H1 (cell line): Measurements from ENCODE around the gene GSTA1. TPM values are rescaled to one million over a fixed set of nuclear protein-coding genes. Genes with fewer than 3 reads are reported as not detected.
A peak's percentile ranks its signal among the peaks of the same experiment; 100 is the strongest.

Experiments used
- CTCF ChIA-PET: fragments of 300-600 bp; sonication (Branson Sonifier 250); formaldehyde crosslinking; loops from one replicate; lab custom pipeline; 2021; ENCODE audit not compliant: partially characterized antibody; lab: Charles Lee
- POLR2A ChIA-PET: fragments of 300-600 bp; sonication (Branson Sonifier 250); formaldehyde crosslinking; loops from one replicate; lab custom pipeline; 2021; ENCODE audit warnings: inconsistent platforms; ENCODE audit not compliant: partially characterized antibody; lab: Charles Lee
- DNase-seq, 2 experiments: peaks; one replicate each; pipeline versions ENCODE4 v3.0.0 to v3.0.0-alpha.2; 2010 to 2022; ENCODE audit warnings: low spot score in 2 of 2, low read depth in 1 of 2, mixed read lengths in 1 of 2
- FAIRE-seq: peaks from 2 replicates; lab custom pipeline; 2011; peaks lifted over from hg19 to GRCh38; lab: Jason Lieb, UNC
- H2AFZ ChIP-seq: 2 replicates; pipeline ENCODE4 v1.8.1; 2012; ENCODE audit warnings: low read length, inconsistent platforms
- H2AK5ac ChIP-seq: 2 replicates; pipeline ENCODE4 v1.6.1; 2013; ENCODE audit warnings: low read depth, low read length
- H2BK120ac ChIP-seq: replicated peaks from 2 replicates; pipeline ENCODE3; 2013; ENCODE audit warnings: low read depth, low read length, inconsistent platforms
- H2BK12ac ChIP-seq: 2 replicates; pipeline ENCODE4 v1.6.1; 2013; ENCODE audit warnings: low read depth, low read length
- H2BK15ac ChIP-seq: 2 replicates; pipeline ENCODE4 v1.6.1; 2013; ENCODE audit warnings: low read length
- H2BK20ac ChIP-seq: 2 replicates; pipeline ENCODE4 v1.6.1; 2013; ENCODE audit warnings: low read length
- H2BK5ac ChIP-seq: 2 replicates; pipeline ENCODE4 v1.6.1; 2013; ENCODE audit warnings: low read depth, low read length
- H3K14ac ChIP-seq: 2 replicates; pipeline ENCODE4 v1.6.1; 2013; ENCODE audit warnings: inconsistent platforms; ENCODE audit not compliant: insufficient read length
- H3K18ac ChIP-seq: 2 replicates; pipeline ENCODE4 v1.6.1; 2013; ENCODE audit warnings: low read length; ENCODE audit errors: extremely low read depth
- H3K23ac ChIP-seq: 2 replicates; pipeline ENCODE4 v1.6.1; 2013; ENCODE audit warnings: inconsistent platforms; ENCODE audit not compliant: insufficient read length
- H3K23me2 ChIP-seq: 2 replicates; pipeline ENCODE4 v1.6.1; 2013; ENCODE audit warnings: low read depth, low read length
- H3K27ac ChIP-seq: 2 replicates; pipeline ENCODE4 v1.6.1; 2011; ENCODE audit warnings: low read depth, low read length, inconsistent platforms
- H3K27me3 ChIP-seq, 4 experiments: replicated peaks in 1 of 4; 1 replicate in 1 of 4; 2 replicates in 3 of 4; pipeline versions ENCODE4 v1.6.1 to v1.8.1; 2011 to 2013; ENCODE audit warnings: low read length in 3 of 4, mild to moderate bottlenecking in 3 of 4, inconsistent platforms in 2 of 4, mixed read lengths in 2 of 4, moderate library complexity in 1 of 4; ENCODE audit not compliant: control insufficient read depth in 3 of 4, insufficient read depth in 3 of 4; ENCODE audit errors: extremely low read depth in 1 of 4
- H3K36me3 ChIP-seq, 4 experiments: 2 replicates each; pipeline versions ENCODE4 v1.6.1 to v1.8.1; 2011 to 2013; ENCODE audit warnings: mild to moderate bottlenecking in 4 of 4, low read length in 3 of 4, moderate library complexity in 2 of 4, control low read depth in 1 of 4, inconsistent platforms in 1 of 4; ENCODE audit not compliant: insufficient read depth in 4 of 4, control insufficient read depth in 2 of 4
- H3K4ac ChIP-seq: replicated peaks from 2 replicates; pipeline ENCODE3; 2013; ENCODE audit warnings: low read length, low read depth, mixed read lengths, inconsistent platforms; ENCODE audit not compliant: insufficient read length
- H3K4me1 ChIP-seq, 4 experiments: replicated peaks in 1 of 4; 1 replicate in 1 of 4; 2 replicates in 3 of 4; pipeline versions ENCODE4 v1.6.1 to v1.8.1; 2011 to 2013; ENCODE audit warnings: low read length in 3 of 4, inconsistent platforms in 2 of 4, mixed read lengths in 1 of 4; ENCODE audit not compliant: insufficient read depth in 4 of 4, control insufficient read depth in 3 of 4
- H3K4me2 ChIP-seq, 2 experiments: 2 replicates each; pipeline versions ENCODE4 v1.6.1 to v1.8.1; 2011 to 2013; ENCODE audit warnings: low read depth in 2 of 2, low read length in 2 of 2, control low read depth in 1 of 2, inconsistent platforms in 1 of 2, mild to moderate bottlenecking in 1 of 2; ENCODE audit not compliant: insufficient read depth in 1 of 2
- H3K4me3 ChIP-seq, 4 experiments: fragments of 200-600, 300-600 bp in 1 of 4; sonication (generic), shearing (Covaris generic), sonication (Bioruptor Twin) in 1 of 4; 2 replicates each; pipeline versions ENCODE4 v1.5.1 to v1.8.1; 2011 to 2016; ENCODE audit warnings: low read length in 4 of 4, low read depth in 3 of 4, control low read depth in 2 of 4, inconsistent platforms in 2 of 4, mild to moderate bottlenecking in 2 of 4, mixed read lengths in 1 of 4, moderate library complexity in 1 of 4; ENCODE audit not compliant: insufficient read depth in 2 of 4; ENCODE audit errors: extremely low read depth in 1 of 4
- H3K56ac ChIP-seq: replicated peaks from 2 replicates; pipeline ENCODE3; 2013; ENCODE audit warnings: low read depth, mild to moderate bottlenecking, mixed read lengths, low read length, inconsistent platforms; ENCODE audit not compliant: insufficient read length
- H3K79me1 ChIP-seq: 2 replicates; pipeline ENCODE4 v1.6.1; 2013; ENCODE audit warnings: low read depth, low read length, control low read depth
- H3K79me2 ChIP-seq, 2 experiments: 2 replicates each; pipeline versions ENCODE4 v1.6.1 to v1.8.1; 2012 to 2013; ENCODE audit warnings: low read length in 2 of 2, mild to moderate bottlenecking in 2 of 2, inconsistent platforms in 1 of 2; ENCODE audit not compliant: insufficient read depth in 2 of 2, control insufficient read depth in 1 of 2
- H3K9ac ChIP-seq, 4 experiments: replicated peaks in 1 of 4; 1 replicate in 1 of 4; 2 replicates in 3 of 4; pipeline versions ENCODE4 v1.6.1 to v1.8.1; 2011 to 2013; ENCODE audit warnings: low read depth in 3 of 4, low read length in 3 of 4, control low read depth in 2 of 4, mild to moderate bottlenecking in 2 of 4, moderate library complexity in 2 of 4, inconsistent platforms in 1 of 4; ENCODE audit errors: extremely low read depth in 1 of 4
- H3K9me3 ChIP-seq, 2 experiments: 2 replicates each; pipeline versions ENCODE4 v1.6.1 to v1.8.1; 2012 to 2013; ENCODE audit warnings: mild to moderate bottlenecking in 2 of 2, moderate library complexity in 2 of 2, control low read depth in 1 of 2, inconsistent platforms in 1 of 2, low read depth in 1 of 2, low read length in 1 of 2, mixed read lengths in 1 of 2; ENCODE audit not compliant: insufficient read depth in 2 of 2
- H4K20me1 ChIP-seq, 2 experiments: replicated peaks in 1 of 2; 2 replicates each; pipeline versions ENCODE3 to v1.8.1; 2011 to 2013; ENCODE audit warnings: inconsistent platforms in 2 of 2, low read length in 2 of 2, mild to moderate bottlenecking in 1 of 2; ENCODE audit not compliant: insufficient read depth in 2 of 2, control insufficient read depth in 1 of 2
- H4K5ac ChIP-seq: 2 replicates; pipeline ENCODE4 v1.6.1; 2013; ENCODE audit warnings: low read length, low read depth, mixed read lengths, inconsistent platforms; ENCODE audit not compliant: insufficient read length
- H4K8ac ChIP-seq: 2 replicates; pipeline ENCODE4 v1.8.0; 2013; ENCODE audit warnings: mild to moderate bottlenecking, moderate library complexity, low read length, inconsistent platforms; ENCODE audit not compliant: insufficient read depth; ENCODE audit errors: extremely low read depth
- H4K91ac ChIP-seq: replicated peaks from 2 replicates; pipeline ENCODE3; 2013; ENCODE audit warnings: low read length, mixed read lengths, inconsistent platforms; ENCODE audit not compliant: insufficient read length
- ATF3 ChIP-seq: IDR thresholded peaks from 2 replicates; pipeline ENCODE4 v1.6.1; 2011; ENCODE audit warnings: low read depth, mild to moderate bottlenecking, low read length; ENCODE audit not compliant: insufficient read depth
- CBX8 ChIP-seq: fragments of 300-800, 300-1000 bp; sonication (generic); IDR thresholded peaks from 2 replicates; pipeline ENCODE4 v1.7.1; 2016; ENCODE audit warnings: low read depth, low read length, borderline replicate concordance
- JUN ChIP-seq: IDR thresholded peaks from 2 replicates; pipeline ENCODE4 v1.6.1; 2011; ENCODE audit warnings: low read depth, mild to moderate bottlenecking, improper control_type of control experiment, low read length
- JUND ChIP-seq: IDR thresholded peaks from 2 replicates; pipeline ENCODE4 v1.6.1; 2011; ENCODE audit warnings: mild to moderate bottlenecking, improper control_type of control experiment, low read length
- KDM1A ChIP-seq: fragments of 200-600, 300-600 bp; sonication (generic); IDR thresholded peaks from 2 replicates; pipeline ENCODE4 v1.7.1; 2016; ENCODE audit warnings: mild to moderate bottlenecking, low read length, borderline replicate concordance
- KDM4A ChIP-seq: IDR thresholded peaks from one replicate; pipeline ENCODE4 v1.7.1; 2012; ENCODE audit warnings: low read depth, mild to moderate bottlenecking, moderate library complexity, low read length, inconsistent platforms; ENCODE audit not compliant: severe bottlenecking
- RXRA ChIP-seq: IDR thresholded peaks from 2 replicates; pipeline ENCODE4 v1.6.1; 2011; ENCODE audit warnings: low read depth, mild to moderate bottlenecking, low read length, moderate library complexity; ENCODE audit not compliant: insufficient read depth
- TCF12 ChIP-seq: IDR thresholded peaks from 2 replicates; pipeline ENCODE4 v1.6.1; 2011; ENCODE audit warnings: low read depth, mild to moderate bottlenecking, low read length
- TEAD4 ChIP-seq: IDR thresholded peaks from 2 replicates; pipeline ENCODE4 v1.6.1; 2012; ENCODE audit warnings: low read depth, low read length, inconsistent platforms, mixed read lengths
- WGBS, 2 experiments: shearing (Covaris generic) in 1 of 2; methylation state at CpG; one replicate each; pipeline versions ENCODE4 v1.1.6 to v1.1.7; 2013 to 2015; ENCODE audit warnings: low lambda C conversion rate in 2 of 2, mixed read lengths in 2 of 2, inconsistent platforms in 1 of 2, low coverage in 1 of 2, missing lambda C conversion rate in 1 of 2; ENCODE audit not compliant: insufficient replicate concordance in 2 of 2, insufficient coverage in 1 of 2, insufficient read length in 1 of 2; ENCODE audit errors: extremely low coverage in 1 of 2, missing lambda C conversion rate in 1 of 2; 5-methylcytosine and 5-hydroxymethylcytosine counted together
- polyA plus RNA-seq, 7 experiments: library from polyadenylated mRNA; depleted of rRNA in 3 of 7; stranded (reverse) in 5 of 7; unstranded in 2 of 7; fragments of >200 nt in 5 of 7; fragments of 200-250 nt in 2 of 7; gene quantifications; 1 replicate in 5 of 7; 2 replicates in 1 of 7; 4 replicates in 1 of 7; pipeline versions ENCODE4 v1.2.1 to v1.2.3, GENCODE V29; 2011 to 2013; ENCODE audit warnings: missing spikeins in 2 of 7, mixed read lengths in 2 of 7
- total RNA-seq: library from RNA; stranded (reverse); fragmentation: NEBNext Ultra II Directional; extraction: Animal tissue kit (Norgen Biotek cat#: 25700); gene quantifications from 2 replicates; pipeline ENCODE4 v1.2.1, GENCODE V29; 2021
- TF ChIP-seq, protein P1 (sequence below): IDR thresholded peaks from 2 replicates; pipeline ENCODE4 v1.6.1; 2012; ENCODE audit warnings: inconsistent platforms

Gene GSTA1
- total and polyA plus RNA-seq, 2 of the 8 experiments (the other 6 are each of a cell fraction or from before 2014, with no cell fraction given) = 0.08 TPM; not detected in 1

GRCh38 chr6:52749556-52750152 lies 54.0 kb downstream of the GSTA1 start:
- H3K4me2 ChIP-seq = peak overlapping the region; percentile 4 to 37; a peak in 1 of 4 replicates
- no peak overlapping the region for H3K4me3 ChIP-seq
- 83% methylated on average over 2 of the region's 2 CpGs; no CpG with 5 or more reads in 1 of the 2 experiments for WGBS, 2 experiments
- no peak overlapping the region for H3K14ac ChIP-seq
- H3K56ac ChIP-seq = no peak overlapping the region
- H2BK5ac ChIP-seq = no peak overlapping the region
- ChIA-PET CTCF (interaction anchor here (0.5 kb wide), 1 partner anchor 26 kb away, joined by 3 read pairs; no protein-coding TSS in a partner anchor), POLR2A (no interaction called here)
- no peaks in the 10 kb centered on the region for H3K36me3 ChIP-seq
- H4K5ac ChIP-seq = no peak overlapping the region
- H2BK12ac ChIP-seq = peak overlapping the region; percentile 75; the same call in 1 of the 2 replicates
- H3K23ac ChIP-seq = no peak overlapping the region
- no peaks in the 10 kb centered on the region for H3K23me2 ChIP-seq
- FAIRE-seq (no peak), DNase-seq (no peak)
- no peak overlapping the region for H4K8ac ChIP-seq
- no peaks in the 10 kb centered on the region for H3K27me3 ChIP-seq
- H3K27ac ChIP-seq = no peak overlapping the region
- H3K18ac ChIP-seq = no peak overlapping the region
- H3K9ac ChIP-seq = no peak overlapping the region
- no peak overlapping the region for H2BK15ac ChIP-seq
- no peaks in the 10 kb centered on the region for H3K79me1 ChIP-seq
- H2AK5ac ChIP-seq = no peak overlapping the region
- peaks cover 3 to 10% of the 10 kb centered on the region in 2 experiments; a peak in 3 of 4 replicates for H3K9me3 ChIP-seq
- no peaks in the 10 kb centered on the region for H4K20me1 ChIP-seq
- no peak overlapping the region for H3K4ac ChIP-seq
- 0 out of 2 replicates have a peak overlapping the region, but pooled peaks have one; percentile 29 for H2BK20ac ChIP-seq
- no peak overlapping the region for H2BK120ac ChIP-seq
- no peaks in the 10 kb centered on the region for H3K79me2 ChIP-seq
- 0 out of 2 replicates have a peak overlapping the region, but pooled peaks have one; percentile 14 for H2AFZ ChIP-seq
- H3K4me1 ChIP-seq = peaks cover 0 to 6% (median 4%) of the 10 kb centered on the region in 4 experiments; a peak in 4 of 7 replicates
- peak overlapping the region; percentile 39 for H4K91ac ChIP-seq
- TF ChIP-seq CBX8 = no peak
- no peak for TF ChIP-seq RXRA
- no peak for TF ChIP-seq ATF3
- TF ChIP-seq, protein P1, sequence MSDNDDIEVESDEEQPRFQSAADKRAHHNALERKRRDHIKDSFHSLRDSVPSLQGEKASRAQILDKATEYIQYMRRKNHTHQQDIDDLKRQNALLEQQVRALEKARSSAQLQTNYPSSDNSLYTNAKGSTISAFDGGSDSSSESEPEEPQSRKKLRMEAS = no peak
- TF ChIP-seq KDM1A = no peak
- TF ChIP-seq TEAD4 = no peak
- TF ChIP-seq TCF12 = no peak
- TF ChIP-seq JUND = no peak
- TF ChIP-seq JUN = no peak
- no peak for TF ChIP-seq KDM4A
